IPS-20b (cell line): Measurements from ENCODE around the gene SLC16A7.

ENCODE experiments used
- H3K27ac ChIP-seq: one replicate; pipeline ENCODE4 v1.5.1; 2013; ENCODE audit warnings: low read length
- H3K27me3 ChIP-seq: 2 replicates; pipeline ENCODE4 v1.6.1; 2013; ENCODE audit warnings: mild to moderate bottlenecking, low read length, inconsistent platforms; ENCODE audit not compliant: insufficient read depth
- H3K36me3 ChIP-seq: 2 replicates; pipeline ENCODE4 v1.6.1; 2013; ENCODE audit warnings: low read depth, mild to moderate bottlenecking, inconsistent platforms, low read length, moderate library complexity; ENCODE audit not compliant: insufficient read depth
- H3K4me1 ChIP-seq: 2 replicates; pipeline ENCODE4 v1.6.1; 2013; ENCODE audit warnings: mild to moderate bottlenecking, control low read depth, inconsistent platforms, low read length, moderate library complexity; ENCODE audit not compliant: insufficient read depth
- H3K4me3 ChIP-seq: 2 replicates; pipeline ENCODE4 v1.5.1; 2013; ENCODE audit warnings: mild to moderate bottlenecking, low read length, inconsistent platforms
- H3K9ac ChIP-seq: 2 replicates; pipeline ENCODE4 v1.6.1; 2013; ENCODE audit warnings: low read depth, mild to moderate bottlenecking, inconsistent platforms, low read length, moderate library complexity
- H3K9me3 ChIP-seq: 2 replicates; pipeline ENCODE4 v1.6.1; 2013; ENCODE audit warnings: mild to moderate bottlenecking, low read depth, low read length, inconsistent platforms; ENCODE audit not compliant: insufficient read depth

The SLC16A7 gene

GRCh38 chr12:59716043-59716442, 120.2 kb downstream of the SLC16A7 start:
- no peaks in the 10 kb centered on the region for H3K4me1 ChIP-seq
- no peaks in the 10 kb centered on the region for H3K27me3 ChIP-seq
- H3K9me3 ChIP-seq: no peaks in the 10 kb centered on the region
- no peaks in the 10 kb centered on the region for H3K36me3 ChIP-seq
- H3K4me3 ChIP-seq: no peak overlapping the region
- no peak overlapping the region for H3K27ac ChIP-seq
- H3K9ac ChIP-seq: no peak overlapping the region

GRCh38 chr12:59717436-59717835, 121.6 kb downstream of the SLC16A7 start:
- Histone ChIP-seq H3K4me3 (no peak overlapping the region), H3K27ac (no peak overlapping the region), H3K4me1 (no peaks in the 10 kb centered on the region), H3K27me3 (no peaks in the 10 kb centered on the region), H3K9ac (no peak overlapping the region), H3K9me3 (no peaks in the 10 kb centered on the region), H3K36me3 (no peaks in the 10 kb centered on the region)

- H3K4me1 ChIP-seq: no peaks in the 10 kb centered on the region
- no peak overlapping the region for H3K4me3 ChIP-seq
- H3K27ac ChIP-seq: no peak overlapping the region
- no peaks in the 10 kb centered on the region for H3K36me3 ChIP-seq
- no peaks in the 10 kb centered on the region for H3K9me3 ChIP-seq
- H3K9ac ChIP-seq: no peak overlapping the region
- no peaks in the 10 kb centered on the region for H3K27me3 ChIP-seq
Measured at GRCh38 chr12:59719701-59720100, 123.9 kb downstream of the SLC16A7 start.

- no peaks in the 10 kb centered on the region for H3K9me3 ChIP-seq
Measured at GRCh38 chr12:59723520-59723919, 127.7 kb downstream of the SLC16A7 start.

GRCh38 chr12:59724011-59724695, 128.3 kb downstream of the SLC16A7 start:
- H3K9ac ChIP-seq: no peak overlapping the region
- H3K9me3 ChIP-seq: no peaks in the 10 kb centered on the region
- no peaks in the 10 kb centered on the region for H3K4me1 ChIP-seq
- no peak overlapping the region for H3K4me3 ChIP-seq
- no peaks in the 10 kb centered on the region for H3K27me3 ChIP-seq
- H3K36me3 ChIP-seq: no peaks in the 10 kb centered on the region
- H3K27ac ChIP-seq: no peak overlapping the region

More at GRCh38 chr12:59723520-59723919, 127.7 kb downstream of the SLC16A7 start:
- Histone ChIP-seq H3K36me3 (no peaks in the 10 kb centered on the region), H3K4me1 (no peaks in the 10 kb centered on the region), H3K27ac (no peak overlapping the region), H3K27me3 (no peaks in the 10 kb centered on the region), H3K4me3 (no peak overlapping the region), H3K9ac (no peak overlapping the region)

GRCh38 chr12:59733200-59733599, 137.4 kb downstream of the SLC16A7 start:
- H3K36me3 ChIP-seq: no peaks in the 10 kb centered on the region
- no peaks in the 10 kb centered on the region for H3K27me3 ChIP-seq
- H3K27ac ChIP-seq: no peak overlapping the region
- no peak overlapping the region for H3K9ac ChIP-seq
- H3K9me3 ChIP-seq: no peaks in the 10 kb centered on the region
- H3K4me3 ChIP-seq: no peak overlapping the region
- 0 out of 2 replicates have a peak, but pooled peaks cover 3% of the 10 kb centered on the region for H3K4me1 ChIP-seq

GRCh38 chr12:59734371-59734770, 138.5 kb downstream of the SLC16A7 start:
- Histone ChIP-seq H3K4me1 (0 out of 2 replicates have a peak, but pooled peaks cover 3% of the 10 kb centered on the region), H3K9me3 (no peaks in the 10 kb centered on the region), H3K4me3 (no peak overlapping the region), H3K36me3 (no peaks in the 10 kb centered on the region), H3K27me3 (no peaks in the 10 kb centered on the region), H3K9ac (no peak overlapping the region), H3K27ac (no peak overlapping the region)

- no peaks in the 10 kb centered on the region for H3K9me3 ChIP-seq
- H3K4me3 ChIP-seq: no peak overlapping the region
- H3K36me3 ChIP-seq: no peaks in the 10 kb centered on the region
- 0 out of 2 replicates have a peak, but pooled peaks cover 3% of the 10 kb centered on the region for H3K4me1 ChIP-seq
- H3K27me3 ChIP-seq: no peaks in the 10 kb centered on the region
- no peak overlapping the region for H3K9ac ChIP-seq
- no peak overlapping the region for H3K27ac ChIP-seq
Measured at GRCh38 chr12:59735231-59735630, 139.4 kb downstream of the SLC16A7 start.

- Histone ChIP-seq H3K9ac (no peak overlapping the region), H3K36me3 (no peaks in the 10 kb centered on the region), H3K4me3 (no peak overlapping the region), H3K4me1 (0 out of 2 replicates have a peak, but pooled peaks cover 3% of the 10 kb centered on the region), H3K27me3 (no peaks in the 10 kb centered on the region), H3K9me3 (no peaks in the 10 kb centered on the region), H3K27ac (no peak overlapping the region)
Measured at GRCh38 chr12:59736359-59736758, 140.5 kb downstream of the SLC16A7 start.

- Histone ChIP-seq H3K9ac (no peak overlapping the region), H3K27ac (no peak overlapping the region)
Measured at GRCh38 chr12:59736786-59737185, 141.0 kb downstream of the SLC16A7 start.

GRCh38 chr12:59737725-59738463, 142.1 kb downstream of the SLC16A7 start:
- Histone ChIP-seq H3K27ac (no peak overlapping the region), H3K9me3 (no peaks in the 10 kb centered on the region), H3K9ac (no peak overlapping the region), H3K36me3 (no peaks in the 10 kb centered on the region), H3K4me3 (no peak overlapping the region), H3K4me1 (0 out of 2 replicates have a peak, but pooled peaks cover 3% of the 10 kb centered on the region), H3K27me3 (no peaks in the 10 kb centered on the region)

More at GRCh38 chr12:59736786-59737185, 141.0 kb downstream of the SLC16A7 start:
- Histone ChIP-seq H3K27me3 (no peaks in the 10 kb centered on the region), H3K4me3 (no peak overlapping the region), H3K9me3 (no peaks in the 10 kb centered on the region), H3K4me1 (0 out of 2 replicates have a peak, but pooled peaks cover 3% of the 10 kb centered on the region), H3K36me3 (no peaks in the 10 kb centered on the region)

- Histone ChIP-seq H3K27me3 (no peaks in the 10 kb centered on the region), H3K9ac (no peak overlapping the region), H3K4me3 (no peak overlapping the region), H3K27ac (no peak overlapping the region), H3K4me1 (no peaks in the 10 kb centered on the region), H3K9me3 (no peaks in the 10 kb centered on the region), H3K36me3 (no peaks in the 10 kb centered on the region)
Measured at GRCh38 chr12:59742841-59743240, 147.0 kb downstream of the SLC16A7 start.
